H7 (cell line): ENCODE data around the gene CORO2B. TPM values are rescaled to one million over a fixed set of nuclear protein-coding genes. Genes with fewer than 3 reads are reported as not detected.

Experiments used
- DNase-seq: peaks from one replicate; pipeline ENCODE4 v3.0.0; 2012
- H3K27me3 ChIP-seq: 2 replicates; pipeline ENCODE4 v1.6.0; 2011; ENCODE audit warnings: mild to moderate bottlenecking, low read length; ENCODE audit not compliant: control insufficient read depth, insufficient read depth
- H3K36me3 ChIP-seq: replicated peaks from 2 replicates; pipeline ENCODE4 v1.5.1; 2011; ENCODE audit warnings: low read length; ENCODE audit not compliant: control insufficient read depth, insufficient read depth
- H3K4me3 ChIP-seq: 2 replicates; pipeline ENCODE4 v1.5.1; 2011; ENCODE audit warnings: low read depth, mild to moderate bottlenecking, control low read depth, low read length, moderate library complexity; ENCODE audit not compliant: insufficient read depth
- total RNA-seq: library from RNA; depleted of rRNA; stranded (reverse); fragments of >200 nt; shearing (Covaris generic); gene quantifications from 2 replicates; pipeline ENCODE4 v1.2.3, GENCODE V29; 2014

Gene CORO2B
- total RNA-seq, 1 experiment from 2014 or later = 5.4 TPM

DNA sequence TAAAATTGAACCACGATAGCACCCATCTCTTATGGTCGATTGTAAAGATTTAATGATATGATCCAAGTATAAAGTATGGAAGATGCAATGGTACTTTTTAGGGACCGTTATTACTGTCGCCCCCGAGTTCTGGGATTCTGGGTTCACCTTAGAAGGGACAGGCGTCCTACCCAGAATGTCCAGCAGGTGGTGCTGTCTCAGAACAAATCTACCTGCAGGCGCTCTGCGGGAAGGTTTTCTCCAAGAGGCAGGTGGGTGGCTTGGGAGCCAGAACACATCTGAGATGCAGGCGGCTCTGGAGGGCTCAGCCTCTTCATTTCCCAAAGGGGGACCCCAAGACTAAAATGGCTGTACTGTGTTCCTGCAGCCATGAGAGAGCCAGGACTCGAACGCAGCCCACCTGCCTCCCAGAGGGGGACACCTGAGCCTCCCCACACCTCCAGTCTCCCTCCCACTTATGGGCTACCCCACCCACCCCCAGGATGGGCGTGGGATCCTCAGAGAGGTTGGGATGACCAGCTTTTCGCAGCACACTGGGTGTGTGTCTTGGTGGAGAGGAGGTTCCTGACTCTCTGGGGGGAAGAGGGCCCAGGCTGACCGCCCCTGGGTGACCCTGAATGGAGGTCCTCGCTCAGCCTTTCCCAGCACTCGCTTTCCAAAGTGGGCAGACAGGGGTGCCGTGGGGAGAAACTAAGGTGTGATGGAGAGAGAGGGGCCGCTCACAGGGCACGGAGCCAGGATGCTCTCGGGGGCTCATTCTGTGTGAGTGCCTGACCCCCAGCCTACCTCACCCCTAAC lies 28.1 kb upstream of the CORO2B start:
- H3K4me3 ChIP-seq = no peak overlapping the region
- peak; percentile 88 for DNase-seq
- H3K36me3 ChIP-seq = no peaks in the 10 kb centered on the region
- no peaks in the 10 kb centered on the region for H3K27me3 ChIP-seq

DNA sequence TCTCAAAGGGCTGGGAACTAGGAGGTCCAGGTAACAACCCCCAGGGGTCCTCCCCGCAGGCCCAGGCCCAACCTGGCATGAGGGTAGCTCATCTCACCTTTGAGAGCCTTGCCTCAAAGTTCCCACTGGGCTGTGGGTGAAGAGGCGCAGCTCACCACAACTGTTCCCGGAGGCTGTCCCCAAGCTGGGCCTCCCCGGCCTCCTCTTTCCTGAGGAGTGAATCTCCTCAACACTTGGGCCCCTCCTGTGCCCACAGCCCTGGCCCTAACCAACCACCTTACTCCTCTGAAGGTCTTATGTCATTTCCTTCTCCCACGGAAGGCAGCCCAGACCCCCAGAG lies 27.5 kb upstream of the CORO2B start:
- no peak for DNase-seq
- Histone ChIP-seq H3K4me3 (no peak overlapping the region), H3K27me3 (no peaks in the 10 kb centered on the region), H3K36me3 (no peaks in the 10 kb centered on the region)

DNA sequence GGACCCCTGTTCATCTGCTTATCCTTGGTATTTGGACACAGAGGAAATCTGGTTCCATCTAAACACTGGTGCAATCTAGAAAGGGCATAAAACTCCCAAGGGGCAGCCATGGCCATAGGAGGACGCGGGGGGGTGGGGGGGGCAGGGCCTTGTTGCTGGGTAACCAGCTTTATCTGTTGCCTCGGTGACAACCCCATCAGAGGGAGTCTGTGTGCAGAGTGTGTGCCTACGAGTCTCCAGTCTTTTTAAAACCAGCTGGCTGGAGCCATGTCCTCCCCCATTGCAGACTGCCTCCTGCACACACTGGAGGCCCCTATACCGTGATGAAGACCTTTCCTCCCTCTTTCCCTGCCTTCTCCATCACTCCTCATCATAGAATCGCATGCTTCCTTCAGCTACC lies 26.4 kb upstream of the CORO2B start:
- Histone ChIP-seq H3K36me3 (no peaks in the 10 kb centered on the region), H3K27me3 (no peaks in the 10 kb centered on the region), H3K4me3 (no peak overlapping the region)
- no peak for DNase-seq

DNA sequence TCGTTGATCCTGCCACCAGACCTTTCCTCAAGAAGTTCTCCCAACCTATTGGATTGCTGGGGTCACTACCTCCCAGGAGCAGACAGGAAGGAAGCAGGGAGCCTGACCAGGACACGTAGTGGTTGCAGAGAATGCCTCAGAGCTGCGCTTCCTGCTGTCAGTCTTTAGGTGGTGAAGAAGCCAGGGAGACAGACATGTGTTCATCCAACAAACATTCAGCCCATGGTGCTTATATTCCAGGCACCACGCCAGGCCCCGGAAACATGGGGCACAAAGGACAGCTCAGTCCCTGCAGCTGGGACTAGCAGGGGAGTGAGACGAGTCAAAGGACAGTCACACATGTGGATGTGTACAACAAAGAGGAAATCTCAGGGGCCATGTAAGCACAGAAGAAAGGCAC lies 26.0 kb upstream of the CORO2B start:
- no peak for DNase-seq
- Histone ChIP-seq H3K36me3 (no peaks in the 10 kb centered on the region), H3K27me3 (no peaks in the 10 kb centered on the region), H3K4me3 (no peak overlapping the region)

DNA sequence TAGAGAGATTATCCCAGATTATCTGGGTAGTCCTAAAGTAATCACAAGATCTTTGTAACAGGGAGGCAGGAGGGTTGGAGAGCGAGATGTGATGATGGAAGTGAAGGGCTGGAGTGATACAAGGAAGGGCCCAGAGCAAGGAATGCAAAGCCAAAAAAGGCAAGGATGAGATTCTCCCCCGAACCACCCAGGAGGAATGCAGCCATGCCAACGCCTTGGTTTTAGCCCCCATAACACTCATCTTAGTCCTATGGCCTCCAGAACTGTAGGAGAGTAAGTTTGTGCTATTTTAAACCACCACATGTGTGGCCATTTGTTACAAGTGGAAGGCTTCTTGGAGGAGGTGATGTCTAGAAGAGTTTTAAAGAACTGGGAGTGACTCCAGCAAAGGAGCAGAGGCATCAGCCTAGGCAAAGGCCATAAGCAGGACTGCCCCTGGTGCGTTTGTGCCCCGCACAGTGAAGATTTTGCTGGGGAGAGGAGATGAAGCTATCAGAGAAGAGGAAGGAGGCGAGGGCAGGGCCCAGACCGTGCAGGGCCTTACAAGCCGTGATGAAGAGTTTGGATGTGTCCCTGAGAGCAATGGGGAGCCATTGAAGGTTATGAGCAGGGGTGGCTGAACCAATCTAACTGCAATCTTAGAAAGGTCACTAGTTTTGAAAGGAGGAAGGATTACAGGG lies 25.3 kb upstream of the CORO2B start:
- Histone ChIP-seq H3K27me3 (peaks cover 3% of the 10 kb centered on the region; the same call in 1 of the 2 replicates), H3K4me3 (no peak overlapping the region), H3K36me3 (no peaks in the 10 kb centered on the region)
- no peak for DNase-seq

DNA sequence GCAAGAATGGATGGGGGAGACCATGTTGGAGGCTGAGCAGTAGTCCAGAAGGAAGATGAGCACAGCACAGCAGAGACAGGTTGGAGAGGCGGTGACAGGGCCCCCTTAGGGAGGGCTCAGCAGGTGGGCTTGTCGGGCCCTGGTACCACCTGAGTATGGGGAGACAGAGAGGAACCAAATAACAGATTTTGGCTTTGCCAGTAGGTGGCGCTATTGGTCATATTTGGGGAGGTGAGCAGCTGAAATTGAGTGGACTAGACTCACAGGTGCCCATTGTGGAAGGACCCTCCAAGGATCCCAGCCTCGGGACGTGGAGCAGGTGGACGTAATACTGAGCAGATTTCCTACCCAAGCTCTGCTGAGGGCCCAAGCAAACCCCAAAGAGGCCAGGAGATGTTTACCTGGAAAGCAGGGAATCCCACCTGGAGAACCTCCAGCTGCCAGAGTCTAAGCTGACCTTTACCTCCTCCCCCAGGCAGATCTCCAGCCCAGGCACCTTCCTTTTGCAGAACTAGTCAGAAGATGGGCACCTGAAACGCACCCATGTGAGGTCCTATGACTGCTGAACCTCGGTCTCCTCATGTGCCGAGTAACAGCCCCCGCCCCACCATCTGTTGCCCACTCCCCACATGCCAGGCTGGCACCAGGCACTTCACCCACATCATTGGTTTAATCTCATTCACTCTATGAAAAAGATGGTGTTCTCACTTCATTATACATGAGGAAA lies 24.6 kb upstream of the CORO2B start:
- no peak overlapping the region for H3K4me3 ChIP-seq
- DNase-seq = peak; percentile 87
- H3K27me3 ChIP-seq = peaks cover 5% of the 10 kb centered on the region
- no peaks in the 10 kb centered on the region for H3K36me3 ChIP-seq

DNA sequence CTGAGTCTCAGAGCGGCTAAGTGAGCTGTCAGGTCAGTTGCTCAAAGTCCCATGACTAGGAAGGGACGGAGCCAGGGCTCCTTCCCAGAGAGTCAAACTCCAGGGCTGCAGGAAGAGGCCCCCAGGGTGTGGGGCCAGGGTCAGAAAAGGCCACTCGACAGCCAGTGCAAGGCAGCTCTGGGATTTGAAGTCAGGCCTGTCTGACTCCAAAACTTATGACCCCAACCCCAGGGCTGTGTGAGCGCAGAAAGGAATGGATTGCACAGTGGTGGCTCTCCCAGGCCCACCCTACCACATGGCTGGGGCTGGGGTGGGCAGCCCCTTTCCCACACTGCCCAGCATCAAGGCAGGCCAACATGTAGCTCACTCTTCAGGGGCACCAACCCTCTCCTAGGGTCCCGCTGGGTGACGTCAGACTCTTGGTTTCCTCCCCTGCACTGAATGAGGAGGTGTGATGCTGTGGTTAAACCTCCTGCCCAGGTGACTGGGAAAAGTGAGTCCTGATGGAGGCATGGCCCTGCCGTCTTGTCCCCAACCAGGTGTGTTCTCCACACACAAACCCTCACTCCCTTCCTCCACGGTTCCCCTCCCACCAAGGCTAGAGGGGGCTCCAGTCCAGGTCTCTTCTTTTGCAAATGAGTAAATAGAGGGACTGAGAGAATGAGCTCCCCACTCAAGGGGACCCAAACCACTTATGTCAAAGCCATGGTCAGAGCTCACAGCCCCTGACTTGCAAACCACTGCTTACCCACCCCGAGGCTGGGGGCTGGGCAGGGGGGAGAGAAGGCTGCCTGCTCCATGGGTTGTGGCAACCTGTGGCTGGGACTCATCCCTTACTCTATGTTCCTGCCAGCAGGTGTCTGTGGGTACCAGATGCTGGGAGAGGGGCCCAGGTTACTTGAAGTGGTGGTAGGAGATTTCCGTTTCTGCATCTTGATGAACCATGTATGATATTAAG lies 23.8 kb upstream of the CORO2B start:
- no peak for DNase-seq
- Histone ChIP-seq H3K36me3 (no peaks in the 10 kb centered on the region), H3K4me3 (no peak overlapping the region), H3K27me3 (peaks cover 5% of the 10 kb centered on the region)

DNA sequence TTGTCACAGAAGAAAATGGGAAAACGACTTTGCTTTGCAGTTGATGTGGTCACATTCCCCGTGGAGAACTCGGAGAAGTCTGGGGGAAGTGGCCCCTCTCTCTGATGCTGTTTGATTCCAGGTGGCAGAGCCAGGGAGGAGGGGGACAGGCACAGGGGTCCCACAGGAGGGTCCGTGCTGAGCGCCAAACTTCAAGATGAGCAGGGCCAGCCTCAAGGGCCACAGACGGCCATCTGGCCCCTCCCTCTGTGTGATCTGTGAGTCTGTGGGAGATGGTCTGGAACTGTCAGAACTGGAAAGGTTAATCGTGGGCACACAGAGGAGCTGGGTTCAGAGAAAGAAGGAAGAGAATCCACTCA lies 23.1 kb upstream of the CORO2B start:
- Histone ChIP-seq H3K36me3 (no peaks in the 10 kb centered on the region), H3K27me3 (peaks cover 8% of the 10 kb centered on the region), H3K4me3 (no peak overlapping the region)
- no peak for DNase-seq

DNA sequence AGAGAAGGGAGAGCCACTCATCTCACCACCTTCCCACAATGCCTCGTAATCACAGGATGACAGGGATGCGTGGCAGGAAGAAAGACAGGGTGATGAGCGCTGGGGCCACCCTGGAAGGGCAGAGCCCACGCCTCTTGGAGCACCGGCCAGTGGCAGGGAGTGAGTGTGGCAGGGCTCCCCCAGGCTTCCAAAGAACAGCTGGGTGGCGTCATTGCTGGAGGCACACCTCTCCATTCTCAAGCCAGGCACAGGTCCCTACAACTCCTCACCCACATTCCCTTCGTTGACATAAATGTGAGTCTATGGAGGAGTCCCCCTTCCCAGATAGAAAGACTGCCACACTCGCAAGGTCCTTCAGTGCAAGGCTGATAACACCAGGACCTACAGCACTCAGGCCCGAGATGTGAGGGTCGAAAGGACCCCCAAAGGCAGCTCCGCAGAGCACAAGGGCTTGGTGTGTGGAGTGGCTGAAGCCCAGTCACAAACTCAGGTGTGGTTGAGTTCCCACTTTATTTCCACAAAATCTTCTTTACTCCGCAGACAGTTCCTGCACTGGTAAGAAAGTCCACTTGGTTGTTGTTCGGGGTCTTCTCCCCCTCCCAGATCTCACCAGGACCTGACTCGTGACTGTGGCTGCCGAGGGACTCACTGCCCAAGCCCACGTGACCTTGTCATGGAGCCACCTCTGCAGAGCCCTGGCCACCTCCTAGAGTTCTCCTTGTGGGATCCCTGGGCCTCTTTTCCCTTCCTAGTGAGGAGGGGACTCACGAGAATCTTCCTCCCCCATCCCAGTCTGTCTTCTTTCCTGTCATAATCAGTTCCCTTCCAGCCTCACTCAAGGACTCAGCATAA lies 22.4 kb upstream of the CORO2B start:
- peaks cover 8% of the 10 kb centered on the region for H3K27me3 ChIP-seq
- no peak overlapping the region for H3K4me3 ChIP-seq
- H3K36me3 ChIP-seq = no peaks in the 10 kb centered on the region
- no peak for DNase-seq

DNA sequence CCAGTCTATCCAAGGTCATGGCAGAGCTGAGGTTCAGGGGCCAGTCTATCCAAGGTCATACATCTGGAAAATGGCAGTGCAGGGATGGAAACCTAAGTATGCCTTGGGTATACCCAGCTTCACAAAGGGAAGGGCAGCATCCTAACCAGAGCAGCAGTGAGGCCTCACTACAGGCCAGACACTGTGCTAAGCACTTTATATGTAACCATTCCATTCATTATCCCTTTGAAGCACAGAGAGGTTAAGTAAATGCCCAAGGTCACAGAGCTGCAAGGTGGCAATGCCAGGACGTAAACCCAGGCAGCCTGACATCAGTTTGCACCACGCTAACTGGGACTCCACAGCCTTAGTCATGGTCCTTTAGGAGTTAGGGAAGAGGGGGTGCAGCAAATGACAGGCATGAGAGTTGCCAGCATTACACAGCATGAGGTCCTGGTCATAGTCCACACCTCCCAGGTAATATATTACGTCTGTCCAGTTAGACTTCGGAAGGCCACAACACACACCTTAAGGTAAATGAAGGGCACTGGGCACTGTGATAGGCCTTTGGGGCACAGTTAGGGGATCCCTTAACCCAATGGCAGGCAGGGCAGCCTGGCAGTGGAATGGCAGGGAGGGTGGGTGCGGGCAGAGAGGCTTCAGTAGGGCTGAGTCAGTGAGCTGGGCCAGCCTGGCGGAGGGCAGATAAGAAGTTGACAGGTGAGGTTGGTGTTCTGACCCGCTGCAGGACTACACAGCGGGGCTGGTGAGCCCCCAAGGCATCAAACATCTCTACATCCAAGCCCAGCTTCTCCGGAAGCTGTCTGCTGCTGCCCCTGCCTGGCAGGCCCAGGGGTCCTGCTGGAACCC lies 21.1 kb upstream of the CORO2B start:
- DNase-seq = no peak
- peaks cover 8% of the 10 kb centered on the region for H3K27me3 ChIP-seq
- no peaks in the 10 kb centered on the region for H3K36me3 ChIP-seq
- no peak overlapping the region for H3K4me3 ChIP-seq

DNA sequence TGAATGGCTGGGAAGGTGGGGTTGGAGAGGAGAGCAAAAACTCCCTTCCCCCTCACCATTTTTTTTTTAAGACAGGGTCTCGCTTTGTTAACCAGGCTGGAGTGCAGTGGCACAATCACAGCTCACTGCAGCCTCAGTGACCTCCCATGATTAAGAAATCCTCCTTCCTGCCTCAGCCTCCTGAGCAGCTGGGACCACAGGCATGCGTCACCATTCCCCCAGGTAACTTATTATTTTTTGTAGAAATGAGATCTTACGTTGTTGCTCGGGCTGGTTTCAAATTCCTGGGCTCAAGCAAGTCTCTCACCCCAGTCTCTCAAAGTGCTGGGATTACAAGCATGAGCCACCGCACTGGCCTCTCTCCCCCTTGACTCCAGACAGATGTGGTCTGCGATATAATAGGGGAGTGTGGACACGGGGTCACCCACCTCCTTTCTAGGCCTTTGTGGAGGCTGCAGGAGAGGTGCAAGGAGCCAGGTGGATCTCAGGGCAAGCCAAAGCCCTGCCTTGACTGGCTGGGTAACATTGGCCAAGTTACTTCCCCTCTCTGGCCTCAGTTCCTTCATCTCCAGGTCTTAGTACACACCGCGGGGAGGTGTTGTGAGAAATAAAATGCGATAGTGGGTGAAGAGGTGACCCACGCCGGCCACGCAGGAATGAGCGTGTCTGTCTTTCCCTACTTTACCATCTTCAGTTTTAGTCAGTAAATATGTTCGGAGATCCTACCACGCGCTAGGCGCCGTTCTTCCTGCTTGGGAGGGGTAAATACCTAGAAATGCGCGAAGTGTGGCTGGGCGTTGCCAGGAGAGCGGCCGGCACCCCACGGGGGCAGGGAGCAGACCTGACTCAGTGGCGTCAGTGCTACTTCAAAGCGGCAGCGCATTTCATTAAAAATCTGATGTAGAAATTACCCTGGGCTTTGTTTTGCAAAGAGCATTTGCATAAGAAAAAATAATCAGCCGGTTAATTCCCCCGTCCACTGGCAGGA lies 20.2 kb upstream of the CORO2B start:
- DNase-seq = peak; percentile 78
- Histone ChIP-seq H3K27me3 (peaks cover 8% of the 10 kb centered on the region), H3K36me3 (no peaks in the 10 kb centered on the region), H3K4me3 (peak overlapping the region; percentile 56)
